ENCODE measurements around the gene CDKN1C. TPM values are rescaled to one million over a fixed set of nuclear protein-coding genes. Genes with fewer than 3 reads are reported as not detected.

Gene CDKN1C
- total RNA-seq, 1 donor from 2014 or later: 9.5 TPM

GRCh38 chr11:2835751-2836150, 49.8 kb downstream of the CDKN1C start:
- Histone ChIP-seq H3K27me3 (ENCODE audit: control insufficient read depth, insufficient read depth, low read length) (peaks cover 3% of the 10 kb centered on the region), H3K4me3 (ENCODE audit: low read depth, low read length) (no peak overlapping the region), H3K36me3 (ENCODE audit: control insufficient read depth, insufficient read depth, low read length) (no peaks in the 10 kb centered on the region)
- no peak for FAIRE-seq
- TF ChIP-seq CTCF (IDR thresholded peaks at IDR 0.05; ENCODE audit: insufficient read depth, low read length, severe bottlenecking): no peak
- DNase-seq (ENCODE audit: low read depth): no peak

DNA sequence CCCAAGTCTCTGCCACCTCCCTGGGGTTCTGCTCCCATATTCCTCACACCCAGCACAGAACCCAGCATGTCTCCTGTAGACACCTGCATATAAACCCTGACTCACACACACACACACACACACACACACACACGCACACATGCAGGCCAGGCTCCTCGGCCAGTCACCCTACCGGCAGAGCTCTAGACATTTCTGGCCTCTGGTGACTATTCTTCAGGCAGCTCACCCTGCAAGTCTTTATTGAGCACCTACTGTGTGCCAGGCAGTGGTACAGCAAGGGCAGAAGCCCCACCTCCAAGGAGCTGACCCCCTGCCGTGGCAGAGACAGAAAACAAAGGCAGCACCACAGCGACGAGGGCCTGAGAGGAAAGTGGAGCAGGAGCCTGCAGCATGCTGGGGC, 50.3 kb downstream of the CDKN1C start:
- no peak for FAIRE-seq
- TF ChIP-seq CTCF (IDR thresholded peaks at IDR 0.05; ENCODE audit: insufficient read depth, low read length, severe bottlenecking): no peak
- Histone ChIP-seq H3K27me3 (ENCODE audit: control insufficient read depth, insufficient read depth, low read length) (peaks cover 3% of the 10 kb centered on the region), H3K36me3 (ENCODE audit: control insufficient read depth, insufficient read depth, low read length) (no peaks in the 10 kb centered on the region), H3K4me3 (ENCODE audit: low read depth, low read length) (no peak overlapping the region)
- DNase-seq (ENCODE audit: low read depth): peak; percentile 14

DNA sequence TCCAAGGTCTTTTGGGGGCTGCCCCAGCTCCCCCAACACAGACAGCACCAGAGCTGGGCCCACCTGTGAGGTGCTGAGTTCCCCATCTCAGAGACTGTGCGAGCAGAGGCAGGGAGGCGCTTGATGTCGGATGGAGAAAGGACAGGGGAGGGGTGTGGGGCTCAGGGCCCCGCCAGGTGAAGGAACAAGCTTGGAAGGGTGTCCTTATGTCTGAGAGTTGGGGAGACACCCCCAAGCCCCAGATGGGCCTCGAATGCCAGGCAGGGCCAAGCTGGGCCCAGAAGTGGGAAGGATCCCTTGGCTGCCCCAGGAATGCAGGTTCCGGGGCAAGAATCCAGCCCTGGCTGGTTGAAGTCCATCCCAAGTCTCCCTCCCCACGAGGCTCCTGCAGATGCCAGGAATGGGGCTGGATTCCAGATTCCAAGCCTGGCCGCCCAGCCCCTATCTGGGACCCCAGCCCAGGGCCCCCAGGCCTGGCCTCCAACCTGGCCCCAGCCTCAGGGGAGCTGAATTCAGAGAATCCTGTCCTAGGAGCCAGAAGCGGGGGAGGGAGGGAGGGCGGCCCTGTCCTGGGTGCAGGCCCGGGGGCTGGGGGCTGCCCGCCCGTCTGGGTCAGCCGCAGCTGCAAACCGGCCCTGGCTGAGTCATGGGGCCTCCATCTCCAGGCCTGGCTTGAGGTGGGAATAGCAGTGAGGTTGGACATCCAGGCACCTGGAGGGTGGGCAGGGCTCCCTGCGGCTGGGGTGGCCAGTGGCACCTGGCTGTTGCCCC, 50.9 kb downstream of the CDKN1C start:
- TF ChIP-seq CTCF (IDR thresholded peaks at IDR 0.05; ENCODE audit: insufficient read depth, low read length, severe bottlenecking): no peak
- no peak for DNase-seq (ENCODE audit: low read depth)
- FAIRE-seq: no peak
- H3K27me3 ChIP-seq (ENCODE audit: control insufficient read depth, insufficient read depth, low read length): peaks cover 3% of the 10 kb centered on the region
- H3K36me3 ChIP-seq (ENCODE audit: control insufficient read depth, insufficient read depth, low read length): no peaks in the 10 kb centered on the region
- H3K4me3 ChIP-seq (ENCODE audit: low read depth, low read length): no peak overlapping the region

DNA sequence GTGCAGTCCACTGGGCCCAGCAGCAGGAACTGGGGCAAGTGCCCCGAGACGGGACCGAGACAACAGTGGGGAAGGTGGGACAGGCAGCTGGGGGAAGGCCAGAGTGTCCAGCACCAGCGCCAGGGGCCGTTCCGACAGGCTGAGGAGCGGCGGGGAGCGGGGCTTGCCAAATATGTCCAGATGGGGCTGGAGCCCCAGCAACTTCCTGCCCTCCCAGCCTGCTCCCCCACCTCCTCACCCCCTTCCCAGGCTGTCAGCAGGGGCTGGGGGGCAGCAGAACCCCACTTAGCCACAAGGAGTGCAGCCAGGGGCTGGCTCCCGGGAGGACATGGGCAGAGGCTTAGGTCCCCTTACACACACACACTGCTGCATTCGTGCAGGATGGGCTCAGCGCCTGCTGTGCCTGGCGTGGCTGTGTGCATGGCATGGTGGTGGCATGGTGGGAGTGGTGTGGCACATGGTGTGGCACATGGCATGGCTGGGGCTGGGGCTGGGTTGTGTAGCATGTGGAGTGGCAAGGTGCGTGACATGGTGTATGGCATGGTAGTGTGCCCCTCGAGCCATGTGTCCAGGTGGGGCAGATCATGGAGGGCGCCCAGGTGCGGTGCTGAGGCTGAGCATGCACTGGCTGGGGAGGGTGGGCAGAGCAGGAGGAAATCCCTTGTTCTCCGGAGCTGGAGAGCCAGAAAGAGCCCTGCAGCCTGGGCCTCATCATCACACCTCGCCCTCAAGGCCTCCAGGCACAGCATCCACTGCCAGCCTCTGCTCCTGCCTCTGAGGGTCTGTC, 51.7 kb downstream of the CDKN1C start:
- no peak for TF ChIP-seq CTCF (IDR thresholded peaks at IDR 0.05; ENCODE audit: insufficient read depth, low read length, severe bottlenecking)
- H3K27me3 ChIP-seq (ENCODE audit: control insufficient read depth, insufficient read depth, low read length): peaks cover 3% of the 10 kb centered on the region
- H3K4me3 ChIP-seq (ENCODE audit: low read depth, low read length): no peak overlapping the region
- no peaks in the 10 kb centered on the region for H3K36me3 ChIP-seq (ENCODE audit: control insufficient read depth, insufficient read depth, low read length)
- FAIRE-seq (no peak), DNase-seq (ENCODE audit: low read depth) (no peak)

Other genes with a start within 250 kb of the CDKN1C start
- gene KCNQ1OT1, start 185.8 kb downstream of the CDKN1C start, total RNA-seq: 0.53 and 0.64 TPM in 2 replicates
- 5.0 and 11.9 TPM in 2 replicates for gene PHLDA2, start 43.6 kb upstream of the CDKN1C start, total RNA-seq
- gene NAP1L4, start 106.6 kb upstream of the CDKN1C start, total RNA-seq: 101 and 179 TPM in 2 replicates
- gene CARS1, start 171.6 kb upstream of the CDKN1C start, total RNA-seq: 113 and 125 TPM in 2 replicates

Measured in bronchial epithelial cell (primary cell).